ENCODE data around the gene GAGE2A.

GAGE2A gene

GRCh38 chrX:49618574-49618973 lies 29.3 kb downstream of the GAGE2A start:
- Histone ChIP-seq H3K27me3 (ENCODE audit: insufficient read depth, low read length, poor library complexity, severe bottlenecking) (no peaks in the 10 kb centered on the region), H3K4me2 (ENCODE audit: low read depth, low read length, poor library complexity, severe bottlenecking) (no peak overlapping the region), H3K4me3 (ENCODE audit: low read length, poor library complexity, severe bottlenecking) (no peak overlapping the region), H3K4me1 (ENCODE audit: insufficient read depth, low read length, poor library complexity, severe bottlenecking) (no peaks in the 10 kb centered on the region), H3K9me3 (ENCODE audit: insufficient read depth, low read depth, low read length) (no peaks in the 10 kb centered on the region), H3K79me2 (ENCODE audit: insufficient read depth, low read length) (no peaks in the 10 kb centered on the region), H4K20me1 (ENCODE audit: insufficient read depth, low read length, poor library complexity, severe bottlenecking) (no peaks in the 10 kb centered on the region), H3K36me3 (ENCODE audit: insufficient read depth, low read length) (no peaks in the 10 kb centered on the region), H2AFZ (ENCODE audit: low read length) (no peak overlapping the region), H3K9ac (ENCODE audit: low read depth, low read length, poor library complexity, severe bottlenecking) (no peak overlapping the region), H3K9me2 (replicated peaks; ENCODE audit: low read depth, low read length) (no peaks in the 10 kb centered on the region), H3F3A (ENCODE audit: low read depth) (no peaks in the 10 kb centered on the region)
- TF ChIP-seq, protein P1, sequence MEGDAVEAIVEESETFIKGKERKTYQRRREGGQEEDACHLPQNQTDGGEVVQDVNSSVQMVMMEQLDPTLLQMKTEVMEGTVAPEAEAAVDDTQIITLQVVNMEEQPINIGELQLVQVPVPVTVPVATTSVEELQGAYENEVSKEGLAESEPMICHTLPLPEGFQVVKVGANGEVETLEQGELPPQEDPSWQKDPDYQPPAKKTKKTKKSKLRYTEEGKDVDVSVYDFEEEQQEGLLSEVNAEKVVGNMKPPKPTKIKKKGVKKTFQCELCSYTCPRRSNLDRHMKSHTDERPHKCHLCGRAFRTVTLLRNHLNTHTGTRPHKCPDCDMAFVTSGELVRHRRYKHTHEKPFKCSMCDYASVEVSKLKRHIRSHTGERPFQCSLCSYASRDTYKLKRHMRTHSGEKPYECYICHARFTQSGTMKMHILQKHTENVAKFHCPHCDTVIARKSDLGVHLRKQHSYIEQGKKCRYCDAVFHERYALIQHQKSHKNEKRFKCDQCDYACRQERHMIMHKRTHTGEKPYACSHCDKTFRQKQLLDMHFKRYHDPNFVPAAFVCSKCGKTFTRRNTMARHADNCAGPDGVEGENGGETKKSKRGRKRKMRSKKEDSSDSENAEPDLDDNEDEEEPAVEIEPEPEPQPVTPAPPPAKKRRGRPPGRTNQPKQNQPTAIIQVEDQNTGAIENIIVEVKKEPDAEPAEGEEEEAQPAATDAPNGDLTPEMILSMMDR (conservative IDR thresholded peaks at IDR 0.05; ENCODE audit: low read length): no peak
- no peak for TF ChIP-seq EZH2phosphoT487 (IDR thresholded peaks at IDR 0.05; ENCODE audit: borderline replicate concordance)

GRCh38 chrX:49627086-49627777 lies 37.9 kb downstream of the GAGE2A start:
- Histone ChIP-seq H4K20me1 (ENCODE audit: insufficient read depth, low read length, poor library complexity, severe bottlenecking) (no peaks in the 10 kb centered on the region), H3F3A (ENCODE audit: low read depth) (no peaks in the 10 kb centered on the region), H3K79me2 (ENCODE audit: insufficient read depth, low read length) (no peaks in the 10 kb centered on the region), H3K4me3 (ENCODE audit: low read length, poor library complexity, severe bottlenecking) (no peak overlapping the region), H3K9ac (ENCODE audit: low read depth, low read length, poor library complexity, severe bottlenecking) (no peak overlapping the region), H2AFZ (ENCODE audit: low read length) (no peak overlapping the region), H3K4me2 (ENCODE audit: low read depth, low read length, poor library complexity, severe bottlenecking) (no peak overlapping the region), H3K27me3 (ENCODE audit: insufficient read depth, low read length, poor library complexity, severe bottlenecking) (no peaks in the 10 kb centered on the region), H3K9me3 (ENCODE audit: insufficient read depth, low read depth, low read length) (no peaks in the 10 kb centered on the region), H3K9me2 (replicated peaks; ENCODE audit: low read depth, low read length) (no peaks in the 10 kb centered on the region), H3K4me1 (ENCODE audit: insufficient read depth, low read length, poor library complexity, severe bottlenecking) (no peaks in the 10 kb centered on the region), H3K36me3 (ENCODE audit: insufficient read depth, low read length) (no peaks in the 10 kb centered on the region)
- no peak for TF ChIP-seq EZH2phosphoT487 (IDR thresholded peaks at IDR 0.05; ENCODE audit: borderline replicate concordance)
- TF ChIP-seq, protein P1 (conservative IDR thresholded peaks at IDR 0.05; ENCODE audit: low read length): 0 out of 2 replicates have a peak, but pooled peaks have one; percentile 13

DNA sequence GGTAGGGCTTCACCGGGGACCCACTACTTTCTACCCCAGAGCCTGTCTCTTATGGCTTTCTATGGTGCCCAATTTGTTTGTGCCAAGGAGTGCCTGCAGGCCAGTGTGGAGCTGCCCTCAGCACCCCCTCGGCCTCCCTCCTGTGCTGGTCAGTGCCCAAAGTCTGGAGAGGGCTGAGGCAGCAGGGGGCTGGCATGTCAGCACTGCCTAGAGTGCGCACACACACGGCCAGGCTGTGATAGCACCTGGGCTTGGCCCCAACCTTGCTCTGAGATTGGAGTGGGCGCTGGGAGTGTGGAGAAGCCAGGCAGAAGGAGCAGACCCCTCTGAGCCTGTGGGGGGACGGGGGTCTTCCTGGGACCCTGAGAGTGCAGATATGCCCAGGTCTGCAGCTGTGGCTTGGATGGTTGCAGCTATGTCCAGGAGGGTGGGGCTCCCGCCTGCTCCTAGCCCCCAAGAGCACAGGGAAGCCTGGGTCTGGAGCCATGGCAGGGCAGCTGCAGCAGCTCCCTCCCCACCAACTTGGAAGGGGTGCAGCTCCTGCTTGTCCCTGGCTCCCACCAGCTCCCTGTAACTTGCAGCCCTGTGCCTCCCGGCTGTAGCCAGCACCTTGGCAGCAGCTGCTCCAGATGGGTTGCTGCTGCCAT lies 55.8 kb downstream of the GAGE2A start:
- H3K27me3 ChIP-seq (ENCODE audit: insufficient read depth, low read length, poor library complexity, severe bottlenecking): no peaks in the 10 kb centered on the region
- no peak overlapping the region for H2AFZ ChIP-seq (ENCODE audit: low read length)
- no peaks in the 10 kb centered on the region for H3K9me2 ChIP-seq (replicated peaks; ENCODE audit: low read depth, low read length)
- H3K4me1 ChIP-seq (ENCODE audit: insufficient read depth, low read length, poor library complexity, severe bottlenecking): no peaks in the 10 kb centered on the region
- no peaks in the 10 kb centered on the region for H4K20me1 ChIP-seq (ENCODE audit: insufficient read depth, low read length, poor library complexity, severe bottlenecking)
- no peaks in the 10 kb centered on the region for H3F3A ChIP-seq (ENCODE audit: low read depth)
- H3K36me3 ChIP-seq (ENCODE audit: insufficient read depth, low read length): no peaks in the 10 kb centered on the region
- no peak overlapping the region for H3K4me2 ChIP-seq (ENCODE audit: low read depth, low read length, poor library complexity, severe bottlenecking)
- no peaks in the 10 kb centered on the region for H3K9me3 ChIP-seq (ENCODE audit: insufficient read depth, low read depth, low read length)
- H3K4me3 ChIP-seq (ENCODE audit: low read length, poor library complexity, severe bottlenecking): no peak overlapping the region
- H3K79me2 ChIP-seq (ENCODE audit: insufficient read depth, low read length): no peaks in the 10 kb centered on the region
- H3K9ac ChIP-seq (ENCODE audit: low read depth, low read length, poor library complexity, severe bottlenecking): no peak overlapping the region
- TF ChIP-seq, protein P1 (conservative IDR thresholded peaks at IDR 0.05; ENCODE audit: low read length): no peak
- no peak for TF ChIP-seq EZH2phosphoT487 (IDR thresholded peaks at IDR 0.05; ENCODE audit: borderline replicate concordance)

Measured in Loucy (cell line).